GM18867 (cell line): ENCODE data around the gene PVR.
"Not testable (repeated sequence)": the region's sequence is repeated elsewhere in the genome, so short reads cannot be mapped to it uniquely, and the experiment has no call there.

Source experiments
- ATAC-seq: cut with Tn5 transposase; IDR thresholded peaks from one replicate; pipeline ENCODE4 v1.9.1; 2021; ENCODE audit warnings: mild to moderate bottlenecking, moderate library complexity; ENCODE audit not compliant: unreplicated experiment

PVR gene

DNA sequence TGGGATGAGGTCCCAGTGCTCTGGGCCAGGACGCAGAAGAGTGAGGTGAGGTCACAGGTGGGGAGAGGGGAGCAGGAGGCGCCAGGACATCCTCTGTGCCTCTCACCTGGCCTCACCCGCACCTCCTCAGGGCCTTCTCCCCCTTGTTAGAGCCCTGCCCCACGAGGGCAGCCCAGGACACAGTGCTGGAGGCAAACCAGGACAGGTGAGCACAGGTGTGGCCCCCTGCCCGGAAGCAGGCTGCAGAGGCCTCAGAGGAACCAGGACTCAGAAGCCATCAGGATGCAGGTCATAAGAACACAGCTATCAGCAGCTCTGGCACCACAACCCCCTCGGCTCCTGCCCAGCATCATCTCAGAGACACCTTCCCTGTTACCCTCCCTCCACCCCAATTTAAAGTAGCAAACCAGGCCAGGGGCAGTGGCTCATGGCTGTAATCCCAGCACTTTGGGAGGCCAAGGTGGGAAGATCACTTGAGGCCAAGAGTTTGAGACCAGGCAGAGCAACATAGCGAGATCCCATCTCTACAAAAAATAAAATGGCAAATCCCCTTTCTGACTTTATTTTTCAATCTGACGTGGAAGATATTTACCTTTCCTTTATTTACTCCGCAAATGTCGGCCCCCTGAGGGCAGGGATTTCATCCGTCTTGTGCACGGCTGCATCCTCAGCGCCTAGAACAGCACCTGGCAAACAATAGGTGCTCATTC is 54.9 kb downstream of the PVR start, which contains the start of gene CEACAM16:
TSS of gene CEACAM16 (plus strand) at position 660 of the 710 bp plus-strand sequence. CDS start 2,306 bp downstream, outside the sequence.
- no peak for ATAC-seq

DNA sequence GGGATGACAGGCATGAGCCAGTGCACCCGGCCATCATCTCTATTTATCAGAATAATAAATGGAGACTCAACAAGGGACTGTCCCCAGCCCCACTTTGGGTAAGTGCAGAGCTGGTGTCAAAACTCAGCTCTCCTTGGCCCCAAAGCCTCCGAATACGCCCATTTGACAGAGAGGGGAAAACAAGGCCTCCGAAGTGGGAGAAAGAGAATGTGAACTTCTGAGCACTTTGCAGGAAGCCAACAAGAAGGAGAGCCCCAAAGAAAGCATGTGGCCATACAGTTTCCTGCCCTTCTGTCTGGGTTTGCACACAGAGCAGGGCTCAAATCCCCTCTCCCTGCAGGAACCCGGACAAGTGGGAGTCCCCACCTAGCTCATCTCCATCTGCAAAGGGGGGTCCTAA is 56.8 kb downstream of the PVR start:
- no peak for ATAC-seq

DNA sequence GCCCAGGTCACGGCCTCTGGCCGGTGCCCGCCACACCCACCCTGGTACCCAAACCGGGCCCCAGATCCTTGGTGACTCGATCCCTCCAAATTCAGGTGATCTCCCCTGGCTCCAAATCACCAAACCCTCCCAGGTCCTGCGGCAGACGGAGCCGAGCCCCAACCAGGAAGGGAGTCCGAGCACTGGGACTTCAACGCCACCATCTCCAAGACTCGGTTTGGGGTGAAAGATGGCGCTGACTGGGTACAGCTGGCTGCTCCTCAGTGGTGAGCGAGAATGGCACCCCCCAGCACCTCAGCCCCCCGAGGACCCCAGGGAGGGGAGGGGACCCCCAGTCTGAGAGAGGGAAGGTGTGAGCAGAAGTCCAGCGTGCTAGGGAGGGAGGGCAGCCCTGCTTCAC is 57.5 kb downstream of the PVR start:
- no peak for ATAC-seq

DNA sequence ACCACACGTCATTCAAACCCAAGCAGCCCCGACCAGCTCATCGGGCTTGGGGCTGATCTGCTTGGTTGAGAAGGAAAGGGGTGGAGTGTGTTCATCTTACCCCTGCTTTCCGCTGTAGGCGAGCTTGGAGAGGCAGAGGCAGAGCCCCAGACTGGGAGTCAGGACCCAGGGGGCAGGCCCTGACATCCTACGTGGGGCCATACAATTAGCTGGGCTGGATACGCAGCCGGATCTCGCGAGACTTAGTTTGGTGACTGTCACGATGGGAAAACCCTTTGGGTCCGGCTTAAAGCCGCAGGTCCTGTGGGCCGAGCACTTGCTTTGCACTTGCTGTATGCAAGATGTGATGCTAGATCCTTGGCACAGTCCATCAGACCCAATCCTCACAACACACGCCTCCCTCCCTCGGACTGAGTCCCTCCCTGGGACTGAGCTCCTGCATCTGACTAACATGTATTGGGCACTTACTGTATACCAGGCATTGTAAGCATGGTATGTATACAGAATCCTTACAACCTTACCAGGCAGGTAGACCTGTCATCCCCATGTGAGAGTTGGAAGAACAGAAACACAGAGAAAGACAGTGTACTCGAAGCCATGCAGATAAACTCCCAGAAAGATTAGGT is 59.0 kb downstream of the PVR start:
- no peak for ATAC-seq

DNA sequence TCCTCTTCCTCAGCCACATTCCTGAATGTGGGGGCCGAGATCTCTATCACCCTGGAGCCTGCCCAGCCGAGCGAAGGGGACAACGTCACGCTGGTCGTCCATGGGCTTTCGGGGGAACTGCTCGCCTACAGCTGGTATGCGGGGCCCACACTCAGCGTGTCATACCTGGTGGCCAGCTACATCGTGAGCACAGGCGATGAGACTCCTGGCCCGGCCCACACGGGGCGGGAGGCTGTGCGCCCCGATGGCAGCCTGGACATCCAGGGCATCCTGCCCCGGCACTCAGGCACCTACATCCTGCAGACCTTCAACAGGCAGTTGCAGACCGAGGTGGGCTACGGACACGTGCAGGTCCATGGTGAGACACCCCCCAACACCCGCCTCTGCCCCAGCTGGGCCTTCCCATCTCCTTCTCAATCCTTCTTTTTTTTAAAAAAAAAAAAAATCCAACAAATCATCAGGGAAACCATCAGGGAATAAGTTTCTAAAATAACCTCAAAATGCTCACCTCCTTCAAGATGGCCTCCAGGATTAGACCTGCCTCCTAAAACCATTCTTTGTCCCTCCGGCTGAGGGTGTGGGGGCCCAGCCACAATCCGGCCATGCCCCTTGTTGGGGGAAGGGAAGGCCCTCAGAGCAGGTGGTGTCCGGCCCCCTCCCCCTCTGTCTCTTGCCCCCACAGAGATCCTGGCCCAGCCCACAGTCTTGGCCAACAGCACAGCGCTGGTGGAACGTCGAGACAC is 59.8 kb downstream of the PVR start:
- no peak for ATAC-seq

DNA sequence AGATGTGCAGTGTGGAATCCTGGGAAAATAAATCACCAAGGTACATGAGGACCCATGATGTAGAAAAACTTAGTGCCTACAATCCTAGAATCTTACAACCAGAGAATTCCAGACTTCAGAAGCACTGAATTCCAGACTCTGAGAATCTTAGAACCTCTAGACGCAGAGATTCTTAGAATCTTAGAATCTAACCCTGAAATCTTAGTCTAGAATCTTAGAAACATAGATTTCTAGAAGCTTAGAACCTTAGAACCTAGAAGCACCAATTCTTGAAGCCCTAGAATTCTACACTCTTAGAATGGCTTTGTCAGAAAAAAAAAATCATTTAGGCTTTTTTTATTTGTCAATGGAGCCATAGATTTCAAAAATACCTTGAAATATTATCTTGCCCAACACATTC is 61.3 kb downstream of the PVR start:
- ATAC-seq, result no peak

DNA sequence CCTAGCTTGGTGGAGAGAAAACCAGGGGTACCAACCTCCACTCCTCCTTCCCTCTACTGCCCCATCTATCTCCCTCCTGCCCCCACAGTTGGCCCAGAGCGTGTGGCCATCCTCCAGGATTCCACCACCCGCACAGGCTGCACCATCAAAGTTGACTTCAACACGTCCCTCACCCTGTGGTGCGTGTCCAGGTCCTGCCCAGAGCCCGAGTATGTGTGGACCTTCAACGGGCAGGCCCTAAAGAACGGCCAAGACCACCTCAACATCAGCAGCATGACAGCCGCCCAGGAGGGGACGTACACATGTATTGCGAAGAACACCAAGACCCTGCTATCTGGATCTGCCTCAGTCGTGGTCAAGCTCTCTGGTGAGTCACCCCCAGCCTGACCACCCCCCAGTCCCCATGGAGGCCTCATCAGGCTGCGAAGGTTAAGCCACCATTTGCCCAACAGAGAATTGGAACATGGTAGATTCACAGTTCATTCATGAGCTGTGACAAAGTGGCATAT is 61.8 kb downstream of the PVR start:
- no peak for ATAC-seq

DNA sequence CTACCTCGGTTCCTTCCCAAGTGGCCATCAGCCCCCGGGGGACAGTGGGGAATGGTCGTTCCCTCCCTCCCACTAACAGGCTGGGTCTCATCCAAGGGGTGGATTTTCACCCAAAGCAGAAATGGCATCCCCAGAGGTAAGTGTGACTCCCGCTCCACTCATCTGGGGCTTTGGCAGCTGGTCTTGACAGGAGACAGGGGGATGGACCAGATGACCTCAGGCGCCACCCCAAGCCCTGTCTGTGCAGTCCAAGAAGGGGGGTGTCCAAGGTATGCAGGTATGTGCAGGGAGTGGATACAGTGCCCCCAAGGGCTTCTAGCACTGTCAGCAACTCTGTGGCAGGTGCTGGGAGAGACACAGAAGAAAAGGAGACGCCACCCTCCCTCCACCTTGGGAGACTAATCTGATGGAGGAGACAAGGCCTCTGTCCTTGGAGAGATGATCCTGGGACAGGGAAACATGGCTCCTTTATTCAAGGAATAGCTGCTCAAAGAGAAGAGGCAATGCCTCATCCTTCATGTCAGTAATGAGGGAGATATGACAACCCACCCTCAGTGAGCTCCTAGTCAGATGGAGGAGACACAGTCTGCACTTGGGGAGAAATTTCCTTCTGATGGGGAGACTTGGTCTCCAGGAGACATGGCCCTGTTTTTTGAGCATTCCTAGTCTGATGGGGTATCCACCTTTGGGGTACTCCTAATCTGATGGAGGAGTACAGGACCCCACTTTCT is 63.0 kb downstream of the PVR start:
- no peak for ATAC-seq

DNA sequence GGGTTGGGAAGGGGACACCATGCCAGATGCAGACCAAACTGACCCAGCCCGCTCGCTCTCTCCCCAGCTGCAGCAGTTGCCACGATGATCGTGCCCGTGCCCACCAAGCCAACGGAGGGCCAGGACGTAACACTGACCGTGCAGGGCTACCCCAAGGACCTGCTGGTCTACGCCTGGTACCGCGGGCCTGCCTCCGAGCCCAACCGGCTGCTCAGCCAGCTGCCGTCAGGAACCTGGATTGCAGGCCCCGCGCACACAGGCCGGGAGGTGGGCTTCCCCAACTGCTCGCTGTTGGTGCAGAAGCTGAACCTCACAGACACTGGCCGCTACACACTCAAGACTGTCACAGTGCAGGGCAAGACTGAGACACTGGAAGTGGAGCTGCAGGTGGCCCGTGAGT is 64.1 kb downstream of the PVR start:
- ATAC-seq, result no peak

DNA sequence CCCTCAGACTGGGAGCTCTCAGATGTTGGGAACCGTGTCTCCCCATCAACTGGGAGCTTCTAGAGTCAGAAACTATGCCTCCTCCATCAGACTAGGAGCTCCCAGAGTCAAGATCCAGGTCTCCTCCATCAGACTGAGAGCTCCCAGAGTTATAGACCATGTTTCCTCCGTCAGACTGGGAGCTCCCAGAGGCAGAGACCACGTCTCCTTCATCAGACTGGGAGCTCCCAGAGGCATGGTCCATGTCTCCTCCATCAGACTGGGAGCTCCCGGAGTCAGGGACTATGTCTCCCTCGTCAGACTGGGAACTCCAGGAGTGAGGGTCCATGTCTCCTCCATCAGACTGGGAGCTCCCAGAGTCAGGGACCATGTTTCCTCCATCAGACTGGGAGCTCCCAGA is 65.2 kb downstream of the PVR start:
- no peak for ATAC-seq

DNA sequence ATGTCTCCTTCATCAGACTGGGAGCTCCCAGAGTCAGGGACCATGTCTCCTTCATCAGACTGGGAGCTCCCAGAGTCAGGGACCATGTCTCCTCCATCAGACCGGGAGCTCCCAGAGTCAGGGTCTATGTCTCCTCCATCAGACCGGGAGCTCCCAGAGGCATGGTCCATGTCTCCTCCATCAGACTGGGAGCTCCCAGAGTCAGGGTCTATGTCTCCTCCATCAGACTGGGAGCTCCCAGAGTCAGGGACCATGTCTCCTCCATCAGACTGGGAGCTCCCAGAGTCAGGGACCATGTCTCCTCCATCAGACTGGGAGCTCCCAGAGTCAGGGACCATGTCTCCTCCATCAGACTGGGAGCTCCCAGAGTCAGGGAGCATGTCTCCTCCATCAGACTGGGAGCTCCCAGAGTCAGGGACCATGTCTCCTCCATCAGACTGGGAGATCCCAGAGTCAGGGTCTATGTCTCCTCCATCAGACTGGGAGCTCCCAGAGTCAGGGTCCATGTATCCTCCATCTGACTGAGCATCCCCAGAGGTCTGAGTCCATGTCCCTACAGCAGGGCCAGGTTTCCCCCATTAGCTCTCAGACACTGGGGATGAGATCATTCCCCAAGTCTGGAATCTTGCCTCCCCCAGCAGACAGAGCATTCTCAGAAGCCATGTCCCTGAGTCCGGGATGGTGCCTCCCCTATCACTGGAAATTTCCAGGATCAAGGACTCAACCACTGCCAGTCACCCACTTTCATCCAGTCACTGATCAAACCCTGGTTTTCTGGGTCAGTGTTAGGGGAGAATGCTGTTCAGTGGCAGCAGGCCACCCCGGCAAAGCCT is 65.9 kb downstream of the PVR start:
- ATAC-seq, result not testable (repeated sequence)

DNA sequence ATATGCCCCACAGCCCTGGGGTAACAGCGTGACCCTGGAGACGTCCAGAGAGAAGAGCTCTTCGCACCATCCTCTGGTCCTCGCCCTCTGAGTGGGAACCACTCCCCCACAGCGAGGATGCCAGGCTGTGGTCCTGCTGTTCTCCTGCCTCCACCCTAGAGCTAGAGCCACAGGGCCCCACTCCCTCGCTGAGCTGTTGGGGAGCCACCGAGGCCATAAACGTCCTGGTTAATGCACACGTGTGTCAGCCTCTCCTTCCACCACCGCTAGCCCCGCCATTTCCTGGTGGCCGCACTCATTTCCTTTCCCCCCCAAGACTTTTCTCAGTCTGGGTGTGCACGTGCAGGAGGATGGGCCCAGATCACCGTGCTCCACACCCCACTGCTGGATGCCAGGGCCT is 66.8 kb downstream of the PVR start:
- ATAC-seq, result no peak

DNA sequence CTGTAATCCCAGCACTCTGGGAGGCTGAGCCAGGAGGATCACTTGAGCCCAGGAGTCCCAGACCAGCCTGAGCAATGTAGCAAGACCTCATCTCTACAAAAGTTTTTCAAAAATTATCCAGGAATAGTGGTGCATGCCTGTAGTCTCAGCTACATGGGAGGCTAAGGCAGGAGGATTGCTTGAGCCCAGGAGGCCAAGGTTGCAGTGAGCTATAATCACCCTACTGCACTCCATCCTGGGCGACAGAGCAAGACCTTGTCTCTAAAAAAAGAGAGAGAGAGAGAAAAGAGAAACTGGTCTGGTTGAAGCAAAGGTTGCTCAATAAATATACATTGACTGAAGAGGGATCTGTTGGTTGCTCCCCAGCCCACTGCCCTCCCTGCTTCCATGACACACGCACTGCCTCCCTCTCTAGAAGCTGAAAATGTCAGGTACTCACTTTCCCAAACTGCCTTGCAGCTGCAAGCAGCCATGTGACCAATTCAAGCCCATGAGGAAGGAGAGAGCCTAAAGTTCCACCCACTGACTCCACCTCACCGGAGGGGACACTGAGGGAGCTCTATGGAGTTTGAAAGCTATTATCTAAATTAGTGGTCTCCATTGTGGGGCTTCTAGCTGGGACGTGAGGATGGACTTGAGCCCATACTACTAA is 69.3 kb downstream of the PVR start:
- ATAC-seq, result no peak
